NOMO-1 treated with DMSO at 0.1 percent for 48 hours (cell line): ENCODE measurements around the gene CPEB2.
"Not testable (repeated sequence)": the region's sequence is repeated elsewhere in the genome, so short reads cannot be mapped to it uniquely, and the experiment has no call there.

Source experiments
- DNase-seq: peaks from one replicate; lab custom pipeline; 2025; ENCODE audit not compliant: unreplicated experiment; lab: John Stamatoyannopoulos, UW

Gene CPEB2

DNA sequence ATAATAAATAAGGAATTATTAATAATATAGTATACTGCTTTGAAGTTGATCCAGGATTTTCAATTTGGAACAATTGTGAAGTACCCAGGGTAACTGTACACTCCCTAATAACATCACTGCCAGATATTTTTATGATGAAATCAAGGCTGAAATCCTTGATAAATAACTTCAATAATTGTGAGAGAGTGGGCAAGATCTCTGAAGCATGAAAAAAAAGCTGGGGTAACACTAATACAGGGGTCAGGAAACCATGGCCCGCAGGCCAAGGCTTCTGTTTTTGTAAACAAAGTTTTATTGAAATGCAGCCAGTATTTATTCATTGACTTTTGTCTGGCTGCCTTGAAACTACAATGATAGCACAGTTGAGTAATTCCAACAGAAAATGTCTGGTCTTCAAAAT is 41.6 kb downstream of the CPEB2 start:
- no peak for DNase-seq

DNA sequence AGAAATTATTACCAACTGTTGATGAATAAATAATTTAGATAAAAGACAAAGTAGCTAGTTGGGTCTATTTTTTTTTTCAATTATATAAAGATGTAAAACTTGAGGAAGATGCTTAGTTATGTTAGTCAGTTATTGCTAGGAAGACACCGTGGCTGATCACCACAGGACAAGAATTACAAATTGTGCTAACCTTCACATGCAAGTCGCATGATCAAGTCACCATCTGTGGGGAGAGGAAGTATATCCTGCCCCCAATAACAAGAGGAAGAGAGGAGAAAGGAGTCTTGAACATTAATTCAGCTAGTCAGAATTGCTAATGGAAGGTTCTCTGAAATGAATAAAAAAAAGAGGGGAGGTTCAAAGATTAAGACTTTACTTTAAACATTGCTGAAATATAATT is 52.3 kb downstream of the CPEB2 start:
- DNase-seq, result no peak

DNA sequence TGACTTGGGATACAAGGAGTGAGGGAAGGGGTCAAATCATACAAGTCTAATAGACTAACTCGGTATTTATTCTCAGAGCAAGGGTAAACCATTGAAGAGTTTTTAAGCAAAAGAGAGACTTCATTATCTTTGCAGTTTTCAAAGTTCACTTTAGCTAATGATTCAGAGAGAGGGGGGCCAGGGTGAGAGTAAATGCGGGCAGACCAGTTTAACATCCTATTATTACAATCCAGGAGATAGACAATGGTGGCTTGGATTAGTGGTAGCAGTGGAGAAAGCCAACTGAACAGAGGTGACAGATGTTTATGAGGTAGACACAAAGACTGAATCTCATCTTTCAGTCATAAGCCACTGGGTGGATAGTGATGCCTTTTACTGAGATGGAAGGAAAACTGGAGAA is 57.9 kb downstream of the CPEB2 start:
- DNase-seq, result no peak

DNA sequence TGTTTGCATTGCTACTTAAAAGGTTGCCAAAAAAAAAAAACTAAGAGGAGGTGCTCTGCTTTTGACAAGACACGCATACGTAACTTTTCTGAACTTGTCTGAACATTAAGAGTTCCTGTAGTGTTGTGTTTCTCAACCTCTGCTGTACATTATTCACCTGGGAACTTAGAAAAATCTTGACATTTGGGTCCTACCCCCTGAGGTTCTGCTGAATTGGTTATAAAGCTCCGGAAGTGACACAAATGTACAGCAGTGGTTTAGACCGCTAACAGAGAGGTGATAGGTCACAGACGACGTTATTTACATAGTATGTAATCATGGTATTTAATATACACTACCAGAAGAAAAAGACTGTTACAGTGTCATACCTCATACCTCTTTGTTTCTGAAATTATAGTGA is 61.1 kb downstream of the CPEB2 start:
- DNase-seq, result no peak

DNA sequence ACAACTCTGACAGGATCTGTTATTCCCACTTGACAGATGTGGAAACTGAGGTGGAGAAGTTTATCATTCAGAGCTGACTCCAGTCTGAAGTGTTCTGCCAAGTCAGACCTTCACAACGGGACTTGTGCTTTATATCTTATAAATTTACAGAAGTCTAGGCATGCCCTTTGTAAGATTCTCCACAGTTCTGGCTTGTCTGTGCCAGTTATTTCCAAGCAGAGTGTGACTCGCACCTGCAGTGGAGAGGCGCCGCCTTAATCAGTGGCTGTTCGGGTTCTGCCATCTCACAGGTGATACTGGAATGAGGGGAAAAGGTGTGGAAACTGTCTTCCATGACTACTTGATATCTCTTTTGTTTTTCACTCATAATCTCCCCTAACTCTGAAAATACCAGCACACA is 63.2 kb downstream of the CPEB2 start:
- no peak for DNase-seq

DNA sequence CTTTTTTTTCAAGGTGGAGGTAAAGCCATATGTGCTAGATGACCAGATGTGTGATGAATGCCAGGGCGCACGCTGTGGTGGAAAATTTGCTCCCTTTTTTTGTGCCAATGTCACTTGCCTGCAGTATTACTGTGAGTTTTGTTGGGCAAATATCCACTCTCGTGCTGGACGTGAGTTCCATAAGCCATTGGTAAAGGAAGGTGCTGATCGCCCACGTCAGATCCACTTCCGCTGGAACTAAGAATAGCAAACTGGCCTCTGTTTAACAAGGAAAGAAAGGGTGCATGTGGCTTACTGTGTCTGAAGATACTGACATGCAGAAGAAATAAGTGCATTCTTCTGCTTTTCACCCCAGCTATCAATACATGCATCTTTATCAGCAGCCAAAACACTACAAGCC is 63.9 kb downstream of the CPEB2 start:
- no peak for DNase-seq

DNA sequence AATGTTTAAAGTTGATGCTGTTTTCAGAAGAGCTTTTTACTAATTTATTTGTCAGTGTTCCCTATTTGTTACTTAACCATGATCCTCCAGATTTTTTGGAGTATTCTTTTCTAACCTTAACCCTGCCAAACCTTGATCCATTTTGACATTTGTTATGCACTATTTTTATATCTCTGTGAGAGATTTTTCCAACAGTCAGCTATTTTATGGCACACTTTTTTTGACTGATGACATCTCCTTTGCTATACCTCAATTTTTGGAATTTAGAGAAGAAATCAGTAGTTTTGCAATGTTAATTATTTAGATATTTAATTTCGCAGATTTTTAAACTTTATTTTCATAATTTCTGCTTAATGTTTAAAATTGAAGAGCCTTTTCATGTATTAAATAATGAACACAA is 66.0 kb downstream of the CPEB2 start:
- DNase-seq, result no peak

DNA sequence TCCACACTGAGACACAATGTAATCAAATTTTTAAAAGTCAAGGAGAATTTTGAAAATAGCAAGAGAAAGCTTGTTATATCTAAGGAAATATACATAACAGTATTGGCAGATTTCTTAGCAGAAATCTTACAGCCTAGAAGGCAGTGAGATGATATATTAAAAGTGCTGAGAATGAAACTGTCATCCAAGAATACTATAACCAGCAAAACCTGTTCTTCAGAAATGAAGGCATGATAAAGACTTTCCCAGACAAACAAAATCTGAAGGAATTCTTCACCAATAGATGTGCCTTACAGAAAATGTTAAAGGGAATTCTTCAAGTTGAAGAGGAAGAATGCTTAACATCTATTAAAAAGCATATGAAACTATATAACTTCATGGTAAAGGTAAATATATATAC is 73.6 kb downstream of the CPEB2 start:
- DNase-seq, result no peak

DNA sequence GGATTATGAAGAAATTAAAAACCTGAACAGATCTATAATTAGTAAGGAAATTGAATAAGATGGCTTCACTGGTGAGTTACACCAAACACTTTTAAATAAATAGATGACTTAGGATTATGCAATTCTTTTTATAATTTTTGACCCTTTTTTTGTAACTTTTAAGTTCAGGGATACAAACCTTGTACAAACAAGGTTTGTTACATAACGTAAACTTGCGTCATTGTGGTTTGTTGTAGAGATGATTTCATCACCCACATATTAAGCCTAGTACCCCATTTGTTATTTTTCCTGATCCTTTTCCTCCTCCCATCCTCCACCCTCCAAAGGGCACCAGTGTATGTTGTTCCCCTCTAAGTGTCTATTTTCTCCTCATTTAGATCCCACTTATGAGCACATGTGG is 75.7 kb downstream of the CPEB2 start:
- peak; percentile 57 for DNase-seq

DNA sequence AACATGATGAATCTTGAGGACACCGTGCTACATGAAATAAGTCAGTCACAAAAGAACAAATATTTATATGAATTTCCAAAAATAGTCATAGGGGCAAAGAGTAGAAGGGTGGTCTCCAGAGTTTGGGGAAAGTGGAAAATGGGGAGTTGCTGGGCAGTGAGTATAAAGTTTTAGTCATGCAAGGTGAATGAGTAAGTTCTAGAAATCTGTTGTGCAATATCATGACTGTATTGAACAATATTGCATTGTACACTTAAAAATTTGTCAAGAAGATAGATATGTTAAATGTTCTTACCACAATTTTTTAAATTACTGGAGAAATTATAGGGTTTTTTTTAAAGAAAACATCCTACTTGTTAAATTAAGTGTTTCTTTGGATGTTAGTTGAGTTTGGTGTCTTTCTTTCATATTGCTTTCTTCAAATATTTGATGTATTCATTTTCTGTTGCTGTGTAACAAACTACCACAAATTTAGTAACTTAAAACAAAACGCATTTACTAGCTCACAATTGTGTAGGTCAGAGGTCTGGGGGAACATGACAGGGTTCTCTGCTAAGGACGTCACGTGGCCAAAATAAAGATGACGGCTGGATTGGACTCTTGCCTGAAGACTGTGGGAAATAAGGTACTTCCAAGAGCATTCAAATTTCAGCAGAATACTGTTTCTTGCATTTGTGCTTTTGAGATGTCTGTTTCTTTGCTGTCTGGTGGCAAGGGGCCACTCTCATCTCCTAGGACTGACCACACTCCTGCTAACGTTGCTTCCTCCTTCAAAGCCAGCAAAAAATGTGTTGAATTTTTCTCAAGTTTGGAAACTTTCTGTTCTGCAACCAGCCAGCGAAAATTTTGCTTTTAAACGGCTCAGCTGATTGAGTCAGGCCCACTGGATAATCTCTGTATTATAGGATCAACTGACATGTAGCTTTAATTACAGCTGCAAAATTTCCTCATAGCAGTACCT is 76.7 kb downstream of the CPEB2 start:
- DNase-seq, result peak; percentile 49

DNA sequence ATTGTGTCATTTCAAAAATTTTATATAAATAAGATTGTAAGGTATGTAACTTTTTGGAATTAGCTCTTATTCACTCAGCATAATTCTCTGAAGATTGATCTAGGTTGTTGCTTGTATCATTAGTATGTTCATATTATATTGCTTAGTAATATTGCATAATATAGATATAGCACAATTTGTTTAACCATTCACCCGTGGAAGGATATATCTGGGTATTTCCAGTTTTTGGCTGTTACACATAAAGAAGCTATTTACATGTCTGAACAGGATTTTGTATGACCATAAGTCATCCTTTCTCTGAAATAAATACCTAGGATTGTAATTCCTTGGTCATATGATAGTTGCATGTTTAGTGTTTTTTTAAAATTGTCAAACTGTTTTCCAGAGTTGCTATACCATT is 82.5 kb downstream of the CPEB2 start:
- no peak for DNase-seq

DNA sequence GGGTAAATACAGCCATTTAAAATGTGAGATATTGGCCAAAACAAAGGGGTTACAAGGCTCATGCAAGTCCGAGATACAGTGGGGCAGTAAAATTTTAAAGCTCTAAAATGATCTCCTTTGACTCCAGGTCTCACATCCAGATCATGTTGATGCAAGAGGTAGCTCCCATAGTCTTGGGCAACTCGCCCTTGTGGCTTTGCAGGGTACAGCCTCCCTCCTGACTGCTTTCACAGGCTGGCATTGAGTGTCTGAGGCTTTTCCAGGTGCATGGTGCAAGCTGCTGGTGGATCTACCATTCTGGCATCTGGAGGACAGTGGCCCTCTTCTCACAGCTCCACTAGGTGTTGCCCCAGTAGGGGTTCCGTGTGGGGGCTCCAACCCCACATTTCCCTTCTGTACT is 83.5 kb downstream of the CPEB2 start:
- DNase-seq, result not testable (repeated sequence)

DNA sequence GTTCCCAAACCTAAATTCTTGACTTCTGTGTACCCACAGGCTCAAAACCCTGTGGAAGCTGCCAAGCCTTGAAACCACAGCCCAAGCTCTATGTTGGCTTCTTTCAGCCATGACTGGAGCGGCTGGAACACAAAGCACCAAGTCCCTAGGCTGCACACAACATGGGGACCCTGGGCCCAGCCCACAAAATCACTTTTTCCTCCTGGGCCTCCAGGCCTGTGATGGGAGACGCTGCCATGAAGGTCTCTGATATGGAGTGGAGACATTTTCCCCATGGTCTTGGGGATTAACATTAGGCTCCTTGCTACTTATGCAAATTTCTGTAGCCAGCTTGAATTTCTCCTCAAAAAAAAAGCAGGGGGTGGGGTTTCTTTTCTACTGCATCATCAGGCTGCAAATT is 84.0 kb downstream of the CPEB2 start:
- not testable (repeated sequence) for DNase-seq

DNA sequence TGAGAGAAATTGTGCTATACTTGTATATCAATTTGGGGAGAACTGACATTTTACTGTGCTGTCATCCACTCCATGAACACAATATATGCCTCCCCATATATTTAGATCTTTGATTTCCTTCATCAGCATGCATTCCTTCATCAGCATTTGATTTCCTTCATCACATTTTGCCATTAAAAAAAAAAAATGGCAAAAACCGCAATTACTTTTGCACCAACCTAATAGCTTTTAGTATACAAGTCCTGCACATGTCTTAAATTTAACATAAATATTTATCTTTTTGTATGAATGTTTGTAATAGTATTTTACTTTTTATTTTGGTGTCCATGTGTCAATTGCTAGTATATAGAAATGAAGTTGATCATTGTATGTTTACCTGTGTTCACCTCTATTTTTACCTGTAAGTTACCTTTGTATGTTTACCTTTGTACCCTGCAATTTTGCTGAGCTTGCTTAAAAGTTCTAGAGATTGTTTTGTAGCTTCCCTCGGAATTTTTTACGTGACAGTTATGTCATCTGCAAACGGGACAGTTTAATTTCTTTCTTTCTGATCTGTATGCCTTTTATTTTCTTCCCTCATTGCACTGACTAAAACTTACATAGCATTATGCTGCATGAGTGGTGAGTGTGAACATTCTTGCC is 86.2 kb downstream of the CPEB2 start:
- DNase-seq, result no peak

DNA sequence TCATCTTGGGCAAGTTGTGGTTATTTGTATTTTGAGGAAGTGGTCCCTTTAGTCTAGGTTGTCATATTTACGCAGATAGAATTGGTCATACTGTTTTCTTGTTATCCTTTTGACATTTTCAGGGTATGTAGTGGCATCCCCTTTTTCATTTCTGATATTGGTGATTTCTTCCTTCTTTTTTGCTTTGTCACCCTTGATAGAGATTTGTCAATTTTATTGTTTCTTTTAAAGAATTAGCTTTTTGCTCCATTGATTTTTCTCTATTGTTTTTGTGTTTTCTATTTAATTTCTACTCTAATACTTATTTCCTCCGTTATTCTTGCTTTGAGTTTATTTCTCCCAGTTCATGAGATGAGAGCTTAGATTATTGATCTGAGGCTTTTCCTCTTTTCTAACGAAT is 87.7 kb downstream of the CPEB2 start:
- no peak for DNase-seq

DNA sequence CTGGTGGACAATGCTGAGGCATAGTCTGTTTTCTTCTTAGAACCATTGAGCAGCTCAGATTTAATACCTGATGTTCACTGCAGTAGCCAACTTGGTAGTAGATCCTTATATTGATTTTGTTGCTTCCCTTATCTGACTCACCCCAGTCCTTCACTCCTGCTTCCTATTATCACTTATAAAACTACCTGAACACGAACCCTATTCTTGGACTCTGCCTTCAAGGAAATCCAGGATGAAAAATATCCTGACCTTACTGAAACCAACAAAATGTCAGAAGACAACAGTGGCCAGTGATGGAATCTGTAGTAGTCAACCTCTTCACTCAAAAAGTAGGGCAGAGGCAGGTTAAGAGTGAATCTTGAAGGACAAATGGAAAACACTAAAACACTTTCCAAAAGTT is 98.1 kb downstream of the CPEB2 start:
- no peak for DNase-seq

DNA sequence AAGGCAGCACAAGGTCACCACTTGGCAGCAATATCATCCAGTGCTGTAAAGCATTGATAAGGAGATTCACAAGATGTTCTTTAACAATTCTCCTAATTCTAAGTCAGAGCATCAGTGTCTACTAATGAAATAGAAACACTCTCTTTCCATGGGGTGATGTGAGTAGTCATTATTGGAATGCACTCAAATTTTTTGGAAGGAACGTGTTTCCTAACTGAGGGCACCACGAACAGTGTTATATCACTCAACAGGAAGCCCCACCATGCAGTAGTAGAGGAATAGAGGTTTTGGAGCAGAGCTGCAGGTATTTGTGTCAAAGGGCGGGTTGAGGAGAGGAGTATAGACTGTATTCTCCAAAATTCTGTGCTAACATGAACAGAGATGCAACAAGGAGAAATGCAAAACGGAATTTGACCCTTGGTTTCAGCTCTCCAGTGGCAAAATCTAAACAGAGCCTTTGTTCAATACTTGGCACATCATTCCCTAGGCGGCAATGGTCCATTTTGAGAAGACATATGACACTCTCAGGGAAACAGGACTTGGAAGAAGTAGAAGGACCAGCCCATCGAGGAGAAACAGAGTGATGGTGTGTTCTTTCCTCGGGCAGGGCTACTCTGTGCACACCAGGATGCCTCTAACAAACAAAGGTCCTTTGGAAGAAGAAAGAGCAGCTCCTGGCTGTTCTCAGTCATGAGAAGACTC is 98.9 kb downstream of the CPEB2 start:
- DNase-seq, result no peak

DNA sequence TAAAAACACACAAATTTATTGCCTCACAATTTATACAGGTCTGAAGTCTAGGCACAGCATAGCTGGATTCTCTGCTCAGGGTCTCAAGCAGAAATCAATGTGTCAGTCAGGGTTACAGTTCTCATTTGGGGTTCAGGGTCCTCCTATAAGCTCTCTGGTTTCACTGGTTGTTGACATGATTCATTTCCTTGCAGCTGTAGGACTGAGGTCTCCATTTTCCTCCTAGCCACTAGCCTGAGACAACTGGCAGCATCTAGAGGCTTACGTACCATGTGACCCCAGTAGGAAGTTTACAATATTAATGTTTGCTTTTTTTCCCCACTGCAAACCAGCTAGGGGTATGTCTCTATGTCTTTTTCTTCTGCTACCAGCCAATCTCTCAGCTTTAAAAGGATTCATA is 102.5 kb downstream of the CPEB2 start:
- no peak for DNase-seq

DNA sequence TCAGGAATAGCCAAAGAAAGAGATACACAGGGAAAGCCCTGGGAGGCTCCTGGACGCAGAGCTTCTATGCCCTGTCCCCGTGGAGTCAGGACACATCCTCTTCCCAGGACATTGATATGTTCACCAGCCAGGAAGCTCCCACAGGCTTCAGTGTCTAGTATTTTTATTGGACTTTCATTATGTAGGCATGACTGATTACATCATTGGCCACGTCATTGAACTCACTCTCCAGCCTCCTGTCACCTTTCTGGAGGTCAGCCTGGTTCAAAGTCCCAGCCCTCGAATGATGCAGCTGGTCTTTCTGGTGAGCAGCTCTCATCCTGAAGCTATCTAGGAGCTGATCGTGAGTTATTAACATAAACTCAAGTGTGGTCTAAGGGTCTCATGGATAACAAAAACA is 104.1 kb downstream of the CPEB2 start:
- DNase-seq, result no peak

DNA sequence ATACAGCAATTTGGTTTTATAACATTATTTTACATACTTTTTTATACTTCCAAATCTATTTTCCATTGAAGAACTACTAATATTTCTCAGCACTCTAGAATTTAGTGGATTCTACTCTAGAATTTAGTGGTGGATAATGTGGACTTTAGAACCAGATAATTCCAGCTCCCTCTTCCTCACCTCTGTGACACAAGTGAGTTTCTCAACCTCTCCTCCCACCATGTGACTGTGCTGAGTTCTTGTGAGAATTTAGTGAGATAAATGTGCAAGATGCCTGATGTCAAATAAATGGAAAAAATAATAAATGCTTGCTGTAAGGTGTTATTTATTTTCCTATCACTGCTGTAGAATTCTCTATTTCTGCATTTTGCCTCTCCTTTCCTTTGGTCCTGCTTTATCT is 107.3 kb downstream of the CPEB2 start:
- no peak for DNase-seq

DNA sequence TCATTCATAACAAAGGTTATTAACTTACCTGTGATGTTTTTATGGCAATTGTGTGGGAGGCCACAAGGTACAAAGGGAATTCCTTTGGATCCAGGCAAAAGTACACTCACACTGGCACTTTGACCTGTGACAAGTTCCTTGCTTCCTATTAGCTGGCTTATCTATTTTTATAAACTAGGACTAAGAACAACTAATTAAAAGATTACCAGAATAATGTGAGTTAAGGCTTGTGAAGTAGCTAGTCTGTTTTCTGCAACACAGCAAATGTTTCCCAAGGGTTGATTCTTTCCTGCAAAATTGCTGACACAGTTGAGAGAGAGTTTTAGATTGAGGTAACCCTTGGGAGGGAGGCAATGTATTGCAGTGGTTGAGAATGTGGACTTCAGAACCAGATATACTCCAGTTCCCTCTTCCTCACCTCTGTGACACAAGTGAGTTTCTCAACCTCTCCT is 107.9 kb downstream of the CPEB2 start:
- DNase-seq, result no peak
